ENCODE results near the gene TNFRSF1B. TPM values are rescaled to one million over a fixed set of nuclear protein-coding genes. Genes with fewer than 3 reads are reported as not detected.

TNFRSF1B gene
- total RNA-seq, 1 experiment from 2014 or later = 3.5 TPM

GRCh38 chr1:12258272-12258671, 91.5 kb downstream of the TNFRSF1B start:
- peak in 1 of 2 experiments; percentile 9 for DNase-seq
- Histone ChIP-seq H3K4me1 (peaks cover 22% of the 10 kb centered on the region), H3K9me3 (no peaks in the 10 kb centered on the region), H3K4me3 (ENCODE audit: low read depth, low read length) (no peak overlapping the region), H3K27me3 (replicated peaks; ENCODE audit: control insufficient read depth, insufficient read depth, low read length) (no peaks in the 10 kb centered on the region), H3K36me3 (ENCODE audit: control insufficient read depth, insufficient read depth, low read length) (no peaks in the 10 kb centered on the region; the same call in 1 of the 2 replicates)
- intact Hi-C loops (cut with micrococcal nuclease; ENCODE audit: unreplicated experiment) = no loop called here
- no TSS peak for BruUV-seq (replicated peaks)
- H3K36me3 Mint-ChIP-seq (ENCODE audit: insufficient read depth, unreplicated experiment) = peaks cover 20% of the 10 kb centered on the region
- no peak overlapping the region for H3K4me3 Mint-ChIP-seq (ENCODE audit: unreplicated experiment)
- CTCF ChIA-PET = interaction anchor here (0.5 kb wide), 1 partner anchor 341 kb away, joined by 3 read pairs; no protein-coding TSS in a partner anchor
- no peak overlapping the region for H3K27ac Mint-ChIP-seq (ENCODE audit: unreplicated experiment)
- H3K9me3 Mint-ChIP-seq (ENCODE audit: unreplicated experiment) = no peaks in the 10 kb centered on the region
- TF ChIP-seq, protein P1, sequence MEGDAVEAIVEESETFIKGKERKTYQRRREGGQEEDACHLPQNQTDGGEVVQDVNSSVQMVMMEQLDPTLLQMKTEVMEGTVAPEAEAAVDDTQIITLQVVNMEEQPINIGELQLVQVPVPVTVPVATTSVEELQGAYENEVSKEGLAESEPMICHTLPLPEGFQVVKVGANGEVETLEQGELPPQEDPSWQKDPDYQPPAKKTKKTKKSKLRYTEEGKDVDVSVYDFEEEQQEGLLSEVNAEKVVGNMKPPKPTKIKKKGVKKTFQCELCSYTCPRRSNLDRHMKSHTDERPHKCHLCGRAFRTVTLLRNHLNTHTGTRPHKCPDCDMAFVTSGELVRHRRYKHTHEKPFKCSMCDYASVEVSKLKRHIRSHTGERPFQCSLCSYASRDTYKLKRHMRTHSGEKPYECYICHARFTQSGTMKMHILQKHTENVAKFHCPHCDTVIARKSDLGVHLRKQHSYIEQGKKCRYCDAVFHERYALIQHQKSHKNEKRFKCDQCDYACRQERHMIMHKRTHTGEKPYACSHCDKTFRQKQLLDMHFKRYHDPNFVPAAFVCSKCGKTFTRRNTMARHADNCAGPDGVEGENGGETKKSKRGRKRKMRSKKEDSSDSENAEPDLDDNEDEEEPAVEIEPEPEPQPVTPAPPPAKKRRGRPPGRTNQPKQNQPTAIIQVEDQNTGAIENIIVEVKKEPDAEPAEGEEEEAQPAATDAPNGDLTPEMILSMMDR (IDR thresholded peaks at IDR 0.05; ENCODE audit: insufficient read depth in 1 of 2, low read depth in 1 of 2, low read length in 1 of 2, severe bottlenecking in 1 of 2, unreplicated experiment in 1 of 2) = no peak
- H3K27me3 Mint-ChIP-seq (ENCODE audit: insufficient read depth, unreplicated experiment) = no peaks in the 10 kb centered on the region
- POLR2A ChIA-PET = no interaction called here
- H3K4me1 Mint-ChIP-seq (ENCODE audit: low read depth, unreplicated experiment) = peaks cover 7% of the 10 kb centered on the region

Small RNA genes within 50 kb of the gene (microRNA-seq; reads per million reads assigned to microRNA genes)
- gene MIR4632 = not detected
- not detected for gene MIR7846

Other genes starting within 250 kb of the TNFRSF1B start
- 46.1 and 47.3 TPM in 2 replicates for gene KIAA2013, start 240.6 kb upstream of the TNFRSF1B start, total RNA-seq (2022)
- 89.3 and 91.7 TPM in 2 replicates for gene PLOD1, start 232.3 kb upstream of the TNFRSF1B start, total RNA-seq (2022)
- gene MFN2, start 186.5 kb upstream of the TNFRSF1B start, total RNA-seq (2022) = 73.9 and 74.1 TPM in 2 replicates
- 38.6 and 41.0 TPM in 2 replicates for gene MIIP, start 147.5 kb upstream of the TNFRSF1B start, total RNA-seq (2022)
- gene TNFRSF8, start 103.7 kb upstream of the TNFRSF1B start, total RNA-seq (2022) = not detected in 2 replicates
- 22.7 and 25.6 TPM in 2 replicates for gene VPS13D, start 63.0 kb downstream of the TNFRSF1B start, total RNA-seq (2022)

Measured in Caco-2 (cell line).